HCT116 (cell line): ENCODE measurements around the gene BPIFB3. TPM values are rescaled to one million over a fixed set of nuclear protein-coding genes. Genes with fewer than 3 reads are reported as not detected.

Source experiments
- ATAC-seq: fragments of 200-7000 bp; cut with Tn5 transposase; 2 replicates; pipeline ENCODE4 v1.9.1; 2020; ENCODE audit warnings: mild to moderate bottlenecking, moderate library complexity
- BruUV-seq: library from RNA; stranded (reverse); fragments of 400-500 nt; replicated peaks from 2 replicates; lab custom pipeline; 2021; lab: Mats Ljungman, UMichigan
- CTCF ChIA-PET: fragments of 300-600 bp; sonication (Branson Sonifier 250); formaldehyde crosslinking; loops from one replicate; lab custom pipeline; 2021; ENCODE audit warnings: antibody characterized with exemption; lab: Charles Lee
- POLR2A ChIA-PET: fragments of 300-600, 350-600 bp; sonication (Branson Sonifier 250); formaldehyde crosslinking; loops from one replicate; lab custom pipeline; 2021; ENCODE audit warnings: antibody characterized with exemption; lab: Charles Lee
- RAD21 ChIA-PET, 2 experiments: fragments of 300-600 bp; sonication (Branson Sonifier 250); formaldehyde crosslinking; loops; one replicate each; lab custom pipeline; 2023; ENCODE audit warnings: low total read pairs in 2 of 2; ENCODE audit not compliant: uncharacterized antibody in 2 of 2, unreplicated experiment in 2 of 2, low non-redundant PET in 1 of 2; lab: Charles Lee
- DNase-seq: peaks from one replicate; pipeline ENCODE4 v3.0.0-alpha.2; 2010; ENCODE audit warnings: low read depth, low spot score
- H2AFZ ChIP-seq: fragments of 200-600 bp; shearing (Covaris generic), sonication (generic); 2 replicates; pipeline ENCODE4 v1.6.1; 2017; ENCODE audit warnings: low read depth, mixed run types, mixed read lengths, antibody characterized with exemption, low read length; ENCODE audit not compliant: poor library complexity, severe bottlenecking
- H3K27ac ChIP-seq: 2 replicates; pipeline ENCODE4 v1.5.1; 2012; ENCODE audit warnings: low read depth, low read length
- H3K27me3 ChIP-seq: fragments of 200-600 bp; sonication (generic); 2 replicates; pipeline ENCODE4 v1.6.1; 2016; ENCODE audit warnings: mixed run types, low read length, mixed read lengths; ENCODE audit not compliant: insufficient read depth
- H3K36me3 ChIP-seq, 2 experiments: fragments of 200-500 bp in 1 of 2; fragments of 200-600 bp in 1 of 2; sonication (Bioruptor generic) in 1 of 2; sonication (generic) in 1 of 2; 2 replicates each; pipeline versions ENCODE4 v1.5.1 to v1.6.1; 2014 to 2016; ENCODE audit warnings: low read length in 2 of 2, inconsistent platforms in 1 of 2, mixed read lengths in 1 of 2, mixed run types in 1 of 2; ENCODE audit not compliant: insufficient read depth in 2 of 2, control insufficient read depth in 1 of 2
- H3K4me1 ChIP-seq, 2 experiments: fragments of 200-600 bp in 1 of 2; sonication (generic) in 1 of 2; 2 replicates each; pipeline versions ENCODE4 v1.5.1 to v1.6.1; 2012 to 2017; ENCODE audit warnings: low read length in 2 of 2, inconsistent platforms in 1 of 2, mild to moderate bottlenecking in 1 of 2, mixed read lengths in 1 of 2, mixed run types in 1 of 2, moderate library complexity in 1 of 2; ENCODE audit not compliant: insufficient read depth in 2 of 2, control insufficient read depth in 1 of 2
- H3K4me2 ChIP-seq: fragments of 200-600 bp; sonication (generic); 2 replicates; pipeline ENCODE4 v1.6.1; 2017; ENCODE audit warnings: mixed run types, low read length, mixed read lengths
- H3K4me3 ChIP-seq, 2 experiments: fragments of 200-600 bp in 1 of 2; sonication (generic) in 1 of 2; replicated peaks in 1 of 2; 2 replicates each; pipeline ENCODE4 v1.5.1; 2011 to 2016; ENCODE audit warnings: low read length in 2 of 2, control low read depth in 1 of 2, low read depth in 1 of 2, mild to moderate bottlenecking in 1 of 2, mixed read lengths in 1 of 2, mixed run types in 1 of 2
- H3K79me2 ChIP-seq: fragments of 200-600 bp; sonication (generic); 2 replicates; pipeline ENCODE4 v1.6.1; 2017; ENCODE audit warnings: mild to moderate bottlenecking, mixed run types, low read length, moderate library complexity, mixed read lengths; ENCODE audit not compliant: insufficient read depth
- H3K9ac ChIP-seq: fragments of 200-600 bp; sonication (generic); 2 replicates; pipeline ENCODE4 v1.6.1; 2016; ENCODE audit warnings: low read length, mixed read lengths
- H3K9me2 ChIP-seq: fragments of 200-600 bp; sonication (generic), shearing (Covaris generic); 2 replicates; pipeline ENCODE4 v1.6.1; 2017; ENCODE audit warnings: mixed run types, mild to moderate bottlenecking, moderate library complexity; ENCODE audit not compliant: insufficient read depth
- H3K9me3 ChIP-seq, 2 experiments: fragments of 200-500 bp in 1 of 2; fragments of 200-600 bp in 1 of 2; sonication (Bioruptor generic) in 1 of 2; sonication (generic) in 1 of 2; 2 replicates each; pipeline ENCODE4 v1.6.1; 2014 to 2017; ENCODE audit warnings: low read length in 2 of 2, mixed read lengths in 2 of 2, inconsistent platforms in 1 of 2, low read depth in 1 of 2, mild to moderate bottlenecking in 1 of 2, mixed run types in 1 of 2, moderate library complexity in 1 of 2; ENCODE audit not compliant: control insufficient read depth in 1 of 2, insufficient read depth in 1 of 2
- H4K20me1 ChIP-seq: fragments of 200-600 bp; sonication (generic), shearing (Covaris generic); 2 replicates; pipeline ENCODE4 v1.6.1; 2017; ENCODE audit warnings: mixed run types, mild to moderate bottlenecking, moderate library complexity; ENCODE audit not compliant: insufficient read depth
- FOSL1 ChIP-seq: IDR thresholded peaks from 2 replicates; pipeline ENCODE4 v1.6.1; 2012; ENCODE audit warnings: low read depth
- POLR2AphosphoS5 ChIP-seq: IDR thresholded peaks from 2 replicates; pipeline ENCODE4 v1.6.1; 2011; ENCODE audit warnings: mild to moderate bottlenecking, low read depth, low read length, moderate library complexity
- RAD21 ChIP-seq: IDR thresholded peaks from 2 replicates; pipeline ENCODE4 v1.6.1; 2012; ENCODE audit warnings: low read depth, mild to moderate bottlenecking
- SIN3A ChIP-seq: IDR thresholded peaks from 2 replicates; pipeline ENCODE4 v1.6.1; 2012; ENCODE audit warnings: low read depth
- SP1 ChIP-seq: IDR thresholded peaks from 2 replicates; pipeline ENCODE4 v1.6.1; 2012; ENCODE audit warnings: low read depth
- SRF ChIP-seq: IDR thresholded peaks from 2 replicates; pipeline ENCODE4 v1.6.1; 2012; ENCODE audit warnings: low read depth
- ZNF274 ChIP-seq: fragments of 200-500 bp; sonication (Bioruptor generic); IDR thresholded peaks from 2 replicates; pipeline ENCODE4 v1.6.1; 2014; ENCODE audit warnings: mild to moderate bottlenecking, low read depth, low read length, inconsistent platforms
- intact Hi-C: fragments of 100-400 bp; cut with micrococcal nuclease; formaldehyde crosslinking; loops from 2 replicates; pipeline ENCODE4 v1.10.0; 2022
- total RNA-seq: library from RNA; stranded (reverse); gene quantifications from one replicate; pipeline ENCODE4 v1.2.1, GENCODE V29; 2021; ENCODE audit not compliant: unreplicated experiment
- TF ChIP-seq, protein P1 (sequence below): IDR thresholded peaks from 2 replicates; pipeline ENCODE4 v1.6.1; 2012; ENCODE audit warnings: low read depth
- TF ChIP-seq, protein P2 (sequence below): IDR thresholded peaks from 2 replicates; pipeline ENCODE4 v1.6.1; 2012
- TF ChIP-seq, protein P3 (sequence below): IDR thresholded peaks from 2 replicates; pipeline ENCODE4 v1.6.1; 2011; ENCODE audit warnings: mild to moderate bottlenecking, low read length, moderate library complexity; ENCODE audit not compliant: insufficient replicate concordance; ENCODE audit errors: extremely low read depth

BPIFB3 gene
- total RNA-seq, 1 experiment from 2014 or later = not detected

DNA sequence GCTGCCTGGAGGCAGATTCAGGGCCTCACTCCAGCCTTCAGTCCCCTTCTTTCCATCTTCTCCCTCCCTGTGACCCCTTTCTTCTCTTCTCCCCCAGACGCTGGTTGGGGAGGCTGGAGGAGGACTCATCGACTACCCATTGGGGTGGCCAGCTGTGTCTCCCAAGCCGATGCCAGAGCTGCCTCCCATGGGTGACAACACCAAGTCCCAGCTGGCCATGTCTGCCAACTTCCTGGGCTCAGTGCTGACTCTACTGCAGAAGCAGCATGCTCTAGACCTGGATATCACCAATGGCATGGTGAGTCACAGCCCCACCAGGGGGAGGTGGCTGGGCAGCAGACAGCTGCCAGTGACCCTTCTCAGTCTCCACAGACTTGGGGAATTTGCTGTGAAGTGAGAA is 38.7 kb downstream of the BPIFB3 start (continued):
- TF ChIP-seq, protein P1, sequence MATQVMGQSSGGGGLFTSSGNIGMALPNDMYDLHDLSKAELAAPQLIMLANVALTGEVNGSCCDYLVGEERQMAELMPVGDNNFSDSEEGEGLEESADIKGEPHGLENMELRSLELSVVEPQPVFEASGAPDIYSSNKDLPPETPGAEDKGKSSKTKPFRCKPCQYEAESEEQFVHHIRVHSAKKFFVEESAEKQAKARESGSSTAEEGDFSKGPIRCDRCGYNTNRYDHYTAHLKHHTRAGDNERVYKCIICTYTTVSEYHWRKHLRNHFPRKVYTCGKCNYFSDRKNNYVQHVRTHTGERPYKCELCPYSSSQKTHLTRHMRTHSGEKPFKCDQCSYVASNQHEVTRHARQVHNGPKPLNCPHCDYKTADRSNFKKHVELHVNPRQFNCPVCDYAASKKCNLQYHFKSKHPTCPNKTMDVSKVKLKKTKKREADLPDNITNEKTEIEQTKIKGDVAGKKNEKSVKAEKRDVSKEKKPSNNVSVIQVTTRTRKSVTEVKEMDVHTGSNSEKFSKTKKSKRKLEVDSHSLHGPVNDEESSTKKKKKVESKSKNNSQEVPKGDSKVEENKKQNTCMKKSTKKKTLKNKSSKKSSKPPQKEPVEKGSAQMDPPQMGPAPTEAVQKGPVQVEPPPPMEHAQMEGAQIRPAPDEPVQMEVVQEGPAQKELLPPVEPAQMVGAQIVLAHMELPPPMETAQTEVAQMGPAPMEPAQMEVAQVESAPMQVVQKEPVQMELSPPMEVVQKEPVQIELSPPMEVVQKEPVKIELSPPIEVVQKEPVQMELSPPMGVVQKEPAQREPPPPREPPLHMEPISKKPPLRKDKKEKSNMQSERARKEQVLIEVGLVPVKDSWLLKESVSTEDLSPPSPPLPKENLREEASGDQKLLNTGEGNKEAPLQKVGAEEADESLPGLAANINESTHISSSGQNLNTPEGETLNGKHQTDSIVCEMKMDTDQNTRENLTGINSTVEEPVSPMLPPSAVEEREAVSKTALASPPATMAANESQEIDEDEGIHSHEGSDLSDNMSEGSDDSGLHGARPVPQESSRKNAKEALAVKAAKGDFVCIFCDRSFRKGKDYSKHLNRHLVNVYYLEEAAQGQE = no peak
- TF ChIP-seq SIN3A (no peak), FOSL1 (no peak), POLR2AphosphoS5 (no peak), SP1 (no peak)

DNA sequence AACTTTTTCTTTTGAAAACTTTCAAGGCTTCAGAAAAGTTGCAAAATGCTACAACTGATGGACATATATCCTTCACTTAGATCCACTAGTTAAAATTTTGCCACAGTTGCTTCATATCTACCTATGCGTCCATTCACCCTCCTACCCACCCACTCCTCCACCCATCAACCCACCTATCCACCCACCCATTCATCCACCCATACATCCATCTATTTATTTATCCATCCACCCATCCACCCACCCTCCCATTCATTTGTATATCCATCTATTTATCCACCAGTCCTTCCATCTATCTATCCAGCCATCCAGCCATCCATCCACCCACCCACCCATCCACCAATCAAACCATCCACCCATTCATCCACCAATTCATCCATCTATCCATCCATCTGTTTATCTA is 39.4 kb downstream of the BPIFB3 start:
- TF ChIP-seq, protein P2, sequence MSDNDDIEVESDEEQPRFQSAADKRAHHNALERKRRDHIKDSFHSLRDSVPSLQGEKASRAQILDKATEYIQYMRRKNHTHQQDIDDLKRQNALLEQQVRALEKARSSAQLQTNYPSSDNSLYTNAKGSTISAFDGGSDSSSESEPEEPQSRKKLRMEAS = no peak
- TF ChIP-seq, protein P3, sequence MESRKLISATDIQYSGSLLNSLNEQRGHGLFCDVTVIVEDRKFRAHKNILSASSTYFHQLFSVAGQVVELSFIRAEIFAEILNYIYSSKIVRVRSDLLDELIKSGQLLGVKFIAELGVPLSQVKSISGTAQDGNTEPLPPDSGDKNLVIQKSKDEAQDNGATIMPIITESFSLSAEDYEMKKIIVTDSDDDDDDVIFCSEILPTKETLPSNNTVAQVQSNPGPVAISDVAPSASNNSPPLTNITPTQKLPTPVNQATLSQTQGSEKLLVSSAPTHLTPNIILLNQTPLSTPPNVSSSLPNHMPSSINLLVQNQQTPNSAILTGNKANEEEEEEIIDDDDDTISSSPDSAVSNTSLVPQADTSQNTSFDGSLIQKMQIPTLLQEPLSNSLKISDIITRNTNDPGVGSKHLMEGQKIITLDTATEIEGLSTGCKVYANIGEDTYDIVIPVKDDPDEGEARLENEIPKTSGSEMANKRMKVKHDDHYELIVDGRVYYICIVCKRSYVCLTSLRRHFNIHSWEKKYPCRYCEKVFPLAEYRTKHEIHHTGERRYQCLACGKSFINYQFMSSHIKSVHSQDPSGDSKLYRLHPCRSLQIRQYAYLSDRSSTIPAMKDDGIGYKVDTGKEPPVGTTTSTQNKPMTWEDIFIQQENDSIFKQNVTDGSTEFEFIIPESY = no peak
- TF ChIP-seq SRF = no peak
- TF ChIP-seq RAD21 = no peak
- no peak for TF ChIP-seq ZNF274
- TF ChIP-seq POLR2AphosphoS5 = no peak
- TF ChIP-seq, all 23 proteins: peak for 0

More for the DNA sequence above, 39.4 kb downstream of the BPIFB3 start:
- no peak for ATAC-seq
- no peaks in the 10 kb centered on the region for H4K20me1 ChIP-seq
- H3K4me2 ChIP-seq = no peak overlapping the region
- POLR2A ChIA-PET = no interaction called here
- H2AFZ ChIP-seq = no peak overlapping the region
- H3K79me2 ChIP-seq = no peaks in the 10 kb centered on the region
- CTCF ChIA-PET = no interaction called here
- H3K36me3 ChIP-seq = no peaks in the 10 kb centered on the region
- RAD21 ChIA-PET = no interaction called here
- no peak overlapping the region for H3K27ac ChIP-seq
- H3K9ac ChIP-seq = no peak overlapping the region
- DNase-seq = no peak
- BruUV-seq = no TSS peak
- no peaks in the 10 kb centered on the region for H3K9me3 ChIP-seq
- H3K4me3 ChIP-seq = no peak overlapping the region
- peaks cover 4% of the 10 kb centered on the region; the same call in 1 of the 2 replicates for H3K27me3 ChIP-seq
- H3K4me1 ChIP-seq = no peaks in the 10 kb centered on the region
- H3K9me2 ChIP-seq = no peaks in the 10 kb centered on the region
- intact Hi-C loops = loop anchor here (10.0 kb wide), 1 partner anchor 1032 kb away; no protein-coding TSS in a partner anchor
